HepG2 (cell line): ENCODE measurements around the gene EHD1. TPM values are rescaled to one million over a fixed set of nuclear protein-coding genes. Genes with fewer than 3 reads are reported as not detected.
A peak's percentile ranks its signal among the peaks of the same experiment; 100 is the strongest.

Source experiments
- BRD4 ChIP-seq: sonication (generic); formaldehyde crosslinking; IDR thresholded peaks from 2 replicates; pipeline ENCODE4 v1.4.0; 2020; ENCODE audit warnings: missing genetic modification reagents
- HDAC2 ChIP-seq: sonication (generic); formaldehyde crosslinking; IDR thresholded peaks from 2 replicates; pipeline ENCODE4 v1.4.0; 2020; ENCODE audit warnings: missing genetic modification reagents
- NFRKB ChIP-seq: fragments of 450-650 bp; IDR thresholded peaks from 2 replicates; pipeline ENCODE4 v1.6.1; 2017
- NR2F2 ChIP-seq: IDR thresholded peaks from 2 replicates; pipeline ENCODE4 v1.6.1; 2012; ENCODE audit warnings: low read depth, inconsistent platforms, borderline replicate concordance
- RAD21 ChIP-seq: fragments of 450-650 bp; formaldehyde crosslinking; IDR thresholded peaks from 2 replicates; pipeline ENCODE4 v1.5.0; 2020; ENCODE audit warnings: mild to moderate bottlenecking
- SPEN ChIP-seq: sonication (generic); formaldehyde crosslinking; IDR thresholded peaks from 2 replicates; pipeline ENCODE4 v1.5.1; 2020; ENCODE audit warnings: low read depth, mild to moderate bottlenecking, missing genetic modification reagents
- TBX2 ChIP-seq: sonication (generic); formaldehyde crosslinking; IDR thresholded peaks from 2 replicates; pipeline ENCODE4 v1.5.0; 2020; ENCODE audit warnings: missing genetic modification reagents, mild to moderate bottlenecking, borderline replicate concordance
- THYN1 ChIP-seq: sonication (generic); formaldehyde crosslinking; IDR thresholded peaks from 2 replicates; pipeline ENCODE4 v1.8.1; 2023; ENCODE audit warnings: low read depth, mild to moderate bottlenecking, moderate library complexity, missing genetic modification reagents, borderline replicate concordance
- ZBTB38 ChIP-seq: sonication (generic); formaldehyde crosslinking; IDR thresholded peaks from 2 replicates; pipeline ENCODE4 v1.5.1; 2020; ENCODE audit warnings: mild to moderate bottlenecking, missing genetic modification reagents
- ZFP41 ChIP-seq: sonication (generic); formaldehyde crosslinking; IDR thresholded peaks from 2 replicates; pipeline ENCODE4 v1.4.0; 2020; ENCODE audit warnings: mild to moderate bottlenecking, missing genetic modification reagents, borderline replicate concordance
- ZFY ChIP-seq: sonication (generic); formaldehyde crosslinking; IDR thresholded peaks from 2 replicates; pipeline ENCODE4 v1.4.0; 2020; ENCODE audit warnings: missing genetic modification reagents
- ZNF143 ChIP-seq: sonication (generic); formaldehyde crosslinking; IDR thresholded peaks from 2 replicates; pipeline ENCODE4 v1.4.0; 2020; ENCODE audit warnings: missing genetic modification reagents
- ZNF530 ChIP-seq: sonication (generic); formaldehyde crosslinking; IDR thresholded peaks from 2 replicates; pipeline ENCODE4 v1.5.0; 2020; ENCODE audit warnings: low read depth, mild to moderate bottlenecking, missing genetic modification reagents
- ZSCAN21 ChIP-seq: sonication (generic); formaldehyde crosslinking; IDR thresholded peaks from 2 replicates; pipeline ENCODE4 v1.8.0; 2022; ENCODE audit warnings: mild to moderate bottlenecking, missing genetic modification reagents, moderate library complexity, borderline replicate concordance
- polyA plus RNA-seq, 8 experiments: library from polyadenylated mRNA; depleted of rRNA in 3 of 8; stranded (reverse) in 7 of 8; unstranded in 1 of 8; fragments of >200 nt; fragmentation: Illumina TruSeq in 4 of 8; extraction: Trizol in 4 of 8; gene quantifications; 2 replicates each; pipeline versions ENCODE4 v1.2.1 to v1.2.3, GENCODE V29; 2011 to 2016; ENCODE audit warnings: low read depth in 4 of 8, missing spikeins in 1 of 8, mixed read lengths in 1 of 8; ENCODE audit not compliant: insufficient read depth in 1 of 8
- total RNA-seq, 5 experiments: library from RNA; depleted of rRNA; stranded (reverse); fragments of >200 nt; fragmentation: Illumina TruSeq; extraction: Trizol; gene quantifications; 2 replicates each; pipeline ENCODE4 v1.2.3, GENCODE V29; 2016; ENCODE audit warnings: low read depth in 1 of 5
- TF ChIP-seq, protein P1 (sequence below): sonication (generic); formaldehyde crosslinking; IDR thresholded peaks from 2 replicates; pipeline ENCODE4 v1.8.1; 2023; ENCODE audit warnings: mild to moderate bottlenecking, missing genetic modification reagents
- TF ChIP-seq, protein P2 (sequence below): sonication (generic); formaldehyde crosslinking; IDR thresholded peaks from 2 replicates; pipeline ENCODE4 v1.4.0; 2020; ENCODE audit warnings: missing genetic modification reagents
- TF ChIP-seq, protein P3 (sequence below): sonication (generic); formaldehyde crosslinking; IDR thresholded peaks from 2 replicates; pipeline ENCODE4 v1.5.0; 2020; ENCODE audit warnings: mild to moderate bottlenecking, missing genetic modification reagents
- TF ChIP-seq, protein P4 (sequence below): sonication (generic); formaldehyde crosslinking; IDR thresholded peaks from 2 replicates; pipeline ENCODE4 v1.4.0; 2020; ENCODE audit warnings: missing genetic modification reagents, low read depth, mild to moderate bottlenecking, borderline replicate concordance
- TF ChIP-seq, protein P5 (sequence below): sonication (generic); formaldehyde crosslinking; IDR thresholded peaks from 2 replicates; pipeline ENCODE4; 2020; ENCODE audit warnings: missing genetic modification reagents, mild to moderate bottlenecking, borderline replicate concordance

The EHD1 gene
- total and polyA plus RNA-seq, 2 of the 13 experiments (the other 11 are each of a cell fraction or from before 2014, with no cell fraction given): 23.6 to 26.6 TPM

DNA sequence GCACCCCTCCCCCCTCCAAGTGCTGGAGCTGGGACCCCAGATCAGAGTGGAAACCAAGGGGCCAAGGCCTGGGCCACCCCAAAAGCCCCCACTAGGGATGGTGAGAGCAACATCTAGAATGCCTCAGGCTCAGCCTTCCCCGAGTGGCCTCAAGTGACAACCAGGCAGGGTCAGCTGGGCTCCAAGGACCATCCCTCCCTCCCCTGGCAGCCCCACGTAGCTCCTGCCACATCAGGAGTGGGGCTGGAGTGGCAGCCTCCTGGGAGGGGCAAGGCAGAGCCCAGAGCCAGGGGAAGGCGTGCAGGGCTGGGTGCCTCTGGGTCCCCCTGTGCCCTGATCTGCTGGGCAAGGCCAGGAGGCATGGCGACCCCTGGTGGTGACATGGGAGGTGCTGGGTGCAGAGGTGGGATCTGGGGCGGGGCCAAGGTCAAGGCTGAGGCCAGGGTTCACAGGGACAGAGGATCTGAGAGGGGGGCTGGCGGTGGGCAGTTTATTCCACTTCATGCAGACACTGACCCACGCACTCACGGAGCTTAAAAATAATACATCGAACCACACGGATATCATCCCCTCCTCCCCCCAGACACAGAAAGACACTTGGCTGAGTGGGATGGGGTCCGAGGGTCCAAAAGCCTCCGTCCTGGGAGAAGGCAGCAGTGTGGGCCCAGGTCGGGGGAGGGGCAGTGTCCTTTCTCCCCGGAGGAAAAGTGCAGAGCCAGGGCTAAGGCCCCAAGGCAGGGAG lies 15.8 kb upstream of the EHD1 start (continued):
- TF ChIP-seq RAD21 (peak; percentile 94), ZNF530 (CRISPR knock-in tag) (no peak), ZBTB38 (CRISPR knock-in tag) (peak; percentile 71; the same call in 1 of the 2 replicates), ZNF143 (CRISPR knock-in tag) (peak; percentile 53; the same call in 1 of the 2 replicates), NFRKB (no peak), NR2F2 (peak; percentile 93), HDAC2 (CRISPR knock-in tag) (peak; percentile 90), ZSCAN21 (CRISPR knock-in tag) (peak; percentile 91; the same call in 1 of the 2 replicates), TBX2 (CRISPR knock-in tag) (peak; percentile 65; the same call in 1 of the 2 replicates), SPEN (peak; percentile 81), ZFP41 (no peak), BRD4 (CRISPR knock-in tag) (peak; percentile 64; the same call in 1 of the 2 replicates), THYN1 (no peak), ZFY (CRISPR knock-in tag) (peak; percentile 25; the same call in 1 of the 2 replicates)
- TF ChIP-seq, protein P1, sequence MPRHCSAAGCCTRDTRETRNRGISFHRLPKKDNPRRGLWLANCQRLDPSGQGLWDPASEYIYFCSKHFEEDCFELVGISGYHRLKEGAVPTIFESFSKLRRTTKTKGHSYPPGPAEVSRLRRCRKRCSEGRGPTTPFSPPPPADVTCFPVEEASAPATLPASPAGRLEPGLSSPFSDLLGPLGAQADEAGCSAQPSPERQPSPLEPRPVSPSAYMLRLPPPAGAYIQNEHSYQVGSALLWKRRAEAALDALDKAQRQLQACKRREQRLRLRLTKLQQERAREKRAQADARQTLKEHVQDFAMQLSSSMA (CRISPR knock-in tag): no peak
- TF ChIP-seq, protein P2, sequence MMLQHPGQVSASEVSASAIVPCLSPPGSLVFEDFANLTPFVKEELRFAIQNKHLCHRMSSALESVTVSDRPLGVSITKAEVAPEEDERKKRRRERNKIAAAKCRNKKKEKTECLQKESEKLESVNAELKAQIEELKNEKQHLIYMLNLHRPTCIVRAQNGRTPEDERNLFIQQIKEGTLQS (CRISPR knock-in tag): 0 out of 2 replicates have a peak, but pooled peaks have one; percentile 7
- TF ChIP-seq, protein P3, sequence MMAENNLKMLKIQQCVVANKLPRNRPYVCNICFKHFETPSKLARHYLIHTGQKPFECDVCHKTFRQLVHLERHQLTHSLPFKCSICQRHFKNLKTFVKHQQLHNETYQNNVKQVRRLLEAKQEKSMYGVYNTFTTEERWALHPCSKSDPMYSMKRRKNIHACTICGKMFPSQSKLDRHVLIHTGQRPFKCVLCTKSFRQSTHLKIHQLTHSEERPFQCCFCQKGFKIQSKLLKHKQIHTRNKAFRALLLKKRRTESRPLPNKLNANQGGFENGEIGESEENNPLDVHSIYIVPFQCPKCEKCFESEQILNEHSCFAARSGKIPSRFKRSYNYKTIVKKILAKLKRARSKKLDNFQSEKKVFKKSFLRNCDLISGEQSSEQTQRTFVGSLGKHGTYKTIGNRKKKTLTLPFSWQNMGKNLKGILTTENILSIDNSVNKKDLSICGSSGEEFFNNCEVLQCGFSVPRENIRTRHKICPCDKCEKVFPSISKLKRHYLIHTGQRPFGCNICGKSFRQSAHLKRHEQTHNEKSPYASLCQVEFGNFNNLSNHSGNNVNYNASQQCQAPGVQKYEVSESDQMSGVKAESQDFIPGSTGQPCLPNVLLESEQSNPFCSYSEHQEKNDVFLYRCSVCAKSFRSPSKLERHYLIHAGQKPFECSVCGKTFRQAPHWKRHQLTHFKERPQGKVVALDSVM (CRISPR knock-in tag): peak; percentile 55; the same call in 1 of the 2 replicates
- TF ChIP-seq, protein P4, sequence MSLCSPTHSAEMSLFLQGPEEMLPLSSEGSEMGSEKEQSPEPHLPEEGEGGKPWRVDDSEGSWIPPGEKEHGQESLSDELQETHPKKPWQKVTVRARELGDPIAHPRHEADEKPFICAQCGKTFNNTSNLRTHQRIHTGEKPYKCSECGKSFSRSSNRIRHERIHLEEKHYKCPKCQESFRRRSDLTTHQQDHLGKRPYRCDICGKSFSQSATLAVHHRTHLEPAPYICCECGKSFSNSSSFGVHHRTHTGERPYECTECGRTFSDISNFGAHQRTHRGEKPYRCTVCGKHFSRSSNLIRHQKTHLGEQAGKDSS (CRISPR knock-in tag): peak; percentile 88; the same call in 1 of the 2 replicates
- TF ChIP-seq, protein P5, sequence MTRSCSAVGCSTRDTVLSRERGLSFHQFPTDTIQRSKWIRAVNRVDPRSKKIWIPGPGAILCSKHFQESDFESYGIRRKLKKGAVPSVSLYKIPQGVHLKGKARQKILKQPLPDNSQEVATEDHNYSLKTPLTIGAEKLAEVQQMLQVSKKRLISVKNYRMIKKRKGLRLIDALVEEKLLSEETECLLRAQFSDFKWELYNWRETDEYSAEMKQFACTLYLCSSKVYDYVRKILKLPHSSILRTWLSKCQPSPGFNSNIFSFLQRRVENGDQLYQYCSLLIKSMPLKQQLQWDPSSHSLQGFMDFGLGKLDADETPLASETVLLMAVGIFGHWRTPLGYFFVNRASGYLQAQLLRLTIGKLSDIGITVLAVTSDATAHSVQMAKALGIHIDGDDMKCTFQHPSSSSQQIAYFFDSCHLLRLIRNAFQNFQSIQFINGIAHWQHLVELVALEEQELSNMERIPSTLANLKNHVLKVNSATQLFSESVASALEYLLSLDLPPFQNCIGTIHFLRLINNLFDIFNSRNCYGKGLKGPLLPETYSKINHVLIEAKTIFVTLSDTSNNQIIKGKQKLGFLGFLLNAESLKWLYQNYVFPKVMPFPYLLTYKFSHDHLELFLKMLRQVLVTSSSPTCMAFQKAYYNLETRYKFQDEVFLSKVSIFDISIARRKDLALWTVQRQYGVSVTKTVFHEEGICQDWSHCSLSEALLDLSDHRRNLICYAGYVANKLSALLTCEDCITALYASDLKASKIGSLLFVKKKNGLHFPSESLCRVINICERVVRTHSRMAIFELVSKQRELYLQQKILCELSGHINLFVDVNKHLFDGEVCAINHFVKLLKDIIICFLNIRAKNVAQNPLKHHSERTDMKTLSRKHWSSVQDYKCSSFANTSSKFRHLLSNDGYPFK (CRISPR knock-in tag): no peak
